Fibroblast of lung (primary cell): ENCODE results near the gene CCDC60. TPM values are rescaled to one million over a fixed set of nuclear protein-coding genes. Genes with fewer than 3 reads are reported as not detected.

Source experiments
- DNase-seq, 2 donors: peaks; one replicate each; pipeline versions ENCODE4 v3.0.0 to v3.0.0-alpha.2; 2010; ENCODE audit warnings: low read depth in 2 of 2
- H2AFZ ChIP-seq: 2 replicates; pipeline ENCODE4 v1.5.1; 2012; ENCODE audit warnings: low read length, control low read depth, inconsistent platforms
- H3K27ac ChIP-seq: 2 replicates; pipeline ENCODE4 v1.5.1; 2011; ENCODE audit warnings: low read length, control low read depth; ENCODE audit not compliant: insufficient read depth
- H3K27me3 ChIP-seq: 2 replicates; pipeline ENCODE4 v1.5.1; 2011; ENCODE audit warnings: mild to moderate bottlenecking, low read length; ENCODE audit not compliant: control insufficient read depth, insufficient read depth
- H3K36me3 ChIP-seq: 2 replicates; pipeline ENCODE4 v1.5.1; 2011; ENCODE audit warnings: low read length; ENCODE audit not compliant: control insufficient read depth, insufficient read depth
- H3K4me1 ChIP-seq: 2 replicates; pipeline ENCODE4 v1.5.1; 2011; ENCODE audit warnings: low read length; ENCODE audit not compliant: control insufficient read depth, insufficient read depth; ENCODE audit errors: extremely low read depth
- H3K4me2 ChIP-seq: 2 replicates; pipeline ENCODE4 v1.5.1; 2011; ENCODE audit warnings: low read length, control low read depth; ENCODE audit not compliant: insufficient read depth; ENCODE audit errors: extremely low read depth
- H3K4me3 ChIP-seq, 4 experiments: fragments of 200-600 bp in 1 of 4; sonication (generic) in 1 of 4; replicated peaks in 1 of 4; 2 replicates each; pipeline ENCODE4 v1.5.1; 2011 to 2016; ENCODE audit warnings: low read length in 4 of 4, low read depth in 3 of 4, mild to moderate bottlenecking in 3 of 4, control low read depth in 2 of 4, inconsistent platforms in 1 of 4, mixed read lengths in 1 of 4; ENCODE audit not compliant: insufficient read depth in 1 of 4; ENCODE audit errors: control extremely low read depth in 1 of 4
- H3K79me2 ChIP-seq: 2 replicates; pipeline ENCODE4 v1.5.1; 2012; ENCODE audit warnings: mild to moderate bottlenecking, low read length, inconsistent platforms; ENCODE audit not compliant: control insufficient read depth, insufficient read depth
- H3K9ac ChIP-seq: 2 replicates; pipeline ENCODE4 v1.5.1; 2011; ENCODE audit warnings: mild to moderate bottlenecking, low read length, control low read depth; ENCODE audit not compliant: insufficient read depth
- H3K9me3 ChIP-seq: 2 replicates; pipeline ENCODE4 v1.5.1; 2012; ENCODE audit warnings: low read depth, low read length; ENCODE audit not compliant: control insufficient read depth, insufficient read depth
- H4K20me1 ChIP-seq: 2 replicates; pipeline ENCODE4 v1.5.1; 2011; ENCODE audit warnings: low read length; ENCODE audit not compliant: control insufficient read depth, insufficient read depth; ENCODE audit errors: extremely low read depth
- CTCF ChIP-seq, 2 donors: IDR thresholded peaks in 1 of 2; conservative IDR thresholded peaks in 1 of 2; 1 replicate in 1 of 2; 2 replicates in 1 of 2; pipeline ENCODE4 v1.5.1; 2011 to 2012; ENCODE audit warnings: low read length in 2 of 2, control low read depth in 1 of 2, inconsistent platforms in 1 of 2, low read depth in 1 of 2, mild to moderate bottlenecking in 1 of 2
- EZH2 ChIP-seq: IDR thresholded peaks from 2 replicates; pipeline ENCODE4 v1.5.1; 2012; ENCODE audit warnings: low read length, control low read depth, mild to moderate bottlenecking; ENCODE audit errors: missing control alignments
- polyA plus RNA-seq, 2 donors: library from polyadenylated mRNA; depleted of rRNA in 1 of 2; stranded (reverse) in 1 of 2; unstranded in 1 of 2; fragments of >200 nt; gene quantifications; 2 replicates each; pipeline ENCODE4 v1.2.1, GENCODE V29; 2011 to 2012; ENCODE audit warnings: missing spikeins in 1 of 2
- total RNA-seq: library from RNA; depleted of rRNA; stranded (reverse); fragments of >200 nt; gene quantifications from 2 replicates; pipeline ENCODE4 v1.2.1, GENCODE V29; 2014

CCDC60 gene
- total and polyA plus RNA-seq, 2 donors (not counting 1 experiment from before 2014, with no cell fraction given) = not detected

GRCh38 chr12:119417440-119417839, 82.9 kb downstream of the CCDC60 start:
- DNase-seq = no peak
- Histone ChIP-seq H3K4me1 (no peaks in the 10 kb centered on the region), H3K9ac (no peak overlapping the region), H3K4me2 (no peak overlapping the region), H4K20me1 (no peaks in the 10 kb centered on the region), H3K27me3 (no peaks in the 10 kb centered on the region), H2AFZ (no peak overlapping the region), H3K9me3 (no peaks in the 10 kb centered on the region), H3K27ac (no peak overlapping the region), H3K4me3 (no peak overlapping the region), H3K79me2 (no peaks in the 10 kb centered on the region), H3K36me3 (no peaks in the 10 kb centered on the region)
- TF ChIP-seq EZH2 (no peak), CTCF (conservative IDR thresholded peaks at IDR 0.05 in 1 of 2, IDR thresholded peaks at IDR 0.05 in 1 of 2; ENCODE audit: low read depth in 1 of 2, low read length in 2 of 2) (no peak)

- Histone ChIP-seq H3K79me2 (no peaks in the 10 kb centered on the region), H3K9me3 (no peaks in the 10 kb centered on the region), H3K4me1 (no peaks in the 10 kb centered on the region), H3K27me3 (no peaks in the 10 kb centered on the region), H2AFZ (no peak overlapping the region), H4K20me1 (no peaks in the 10 kb centered on the region), H3K9ac (no peak overlapping the region), H3K4me3 (no peak overlapping the region), H3K4me2 (no peak overlapping the region), H3K27ac (no peak overlapping the region), H3K36me3 (no peaks in the 10 kb centered on the region)
- TF ChIP-seq CTCF (conservative IDR thresholded peaks at IDR 0.05 in 1 of 2, IDR thresholded peaks at IDR 0.05 in 1 of 2; ENCODE audit: low read depth in 1 of 2, low read length in 2 of 2) (no peak), EZH2 (no peak)
- DNase-seq = no peak
Observed at GRCh38 chr12:119419381-119419780, 84.9 kb downstream of the CCDC60 start.

- Histone ChIP-seq H3K4me1 (no peaks in the 10 kb centered on the region), H3K4me3 (no peak overlapping the region), H3K27ac (no peak overlapping the region), H3K9me3 (no peaks in the 10 kb centered on the region), H3K9ac (no peak overlapping the region), H2AFZ (no peak overlapping the region), H3K4me2 (no peak overlapping the region), H4K20me1 (no peaks in the 10 kb centered on the region), H3K27me3 (no peaks in the 10 kb centered on the region), H3K36me3 (no peaks in the 10 kb centered on the region), H3K79me2 (no peaks in the 10 kb centered on the region)
- DNase-seq = no peak
- no peak for TF ChIP-seq CTCF (conservative IDR thresholded peaks at IDR 0.05 in 1 of 2, IDR thresholded peaks at IDR 0.05 in 1 of 2; ENCODE audit: low read depth in 1 of 2, low read length in 2 of 2)
- TF ChIP-seq EZH2 = no peak
Observed at GRCh38 chr12:119423285-119423684, 88.8 kb downstream of the CCDC60 start.
